GM19043 (cell line): Measurements from ENCODE around the gene COQ6.
"Not testable (repeated sequence)": the region's sequence is repeated elsewhere in the genome, so short reads cannot be mapped to it uniquely, and the experiment has no call there.

Experiments used
- ATAC-seq: cut with Tn5 transposase; IDR thresholded peaks from one replicate; pipeline ENCODE4 v1.9.1; 2021; ENCODE audit warnings: low read depth; ENCODE audit not compliant: unreplicated experiment

COQ6 gene

GRCh38 chr14:73949752-73950734, at the start of gene COQ6, which contains the start of gene FAM161B:
Gene COQ6 (plus strand): TSS chr14:73950302. CDS start chr14:73950333, 31 bp downstream.
Gene FAM161B (minus strand): TSS chr14:73950094. CDS start chr14:73950026, 68 bp downstream.
- ATAC-seq: peak; percentile 91

GRCh38 chr14:73903028-73903427, 47.1 kb upstream of the COQ6 start:
- no peak for ATAC-seq

GRCh38 chr14:73909681-73910080, 40.4 kb upstream of the COQ6 start:
- no peak for ATAC-seq

- no peak for ATAC-seq
Observed at GRCh38 chr14:73913256-73913655, 36.8 kb upstream of the COQ6 start.

GRCh38 chr14:73916324-73916723, 33.8 kb upstream of the COQ6 start:
- ATAC-seq: no peak

- not testable (repeated sequence) for ATAC-seq
Observed at GRCh38 chr14:73919457-73919856, 30.6 kb upstream of the COQ6 start.

- no peak for ATAC-seq
Observed at GRCh38 chr14:73924337-73924736, 25.8 kb upstream of the COQ6 start.

GRCh38 chr14:73935666-73936065, 14.4 kb upstream of the COQ6 start:
- ATAC-seq: no peak

- no peak for ATAC-seq
Observed at GRCh38 chr14:73936548-73936947, 13.6 kb upstream of the COQ6 start.

- no peak for ATAC-seq
Observed at GRCh38 chr14:73937012-73937411, 13.1 kb upstream of the COQ6 start.

- no peak for ATAC-seq
Observed at GRCh38 chr14:73942180-73942579, 7.9 kb upstream of the COQ6 start.

GRCh38 chr14:73943083-73943482, 7.0 kb upstream of the COQ6 start:
- no peak for ATAC-seq

- no peak for ATAC-seq
Observed at GRCh38 chr14:73944432-73945158, 5.5 kb upstream of the COQ6 start.

GRCh38 chr14:73945159-73945670, 4.9 kb upstream of the COQ6 start:
- ATAC-seq: no peak

- no peak for ATAC-seq
Observed at GRCh38 chr14:73953731-73954130, 3.6 kb downstream of the COQ6 start.

GRCh38 chr14:73955674-73956073, 5.6 kb downstream of the COQ6 start:
- ATAC-seq: no peak

GRCh38 chr14:73958591-73958990, 8.5 kb downstream of the COQ6 start:
- no peak for ATAC-seq

- ATAC-seq: no peak
Observed at GRCh38 chr14:73961192-73961591, 11.1 kb downstream of the COQ6 start.

- ATAC-seq: no peak
Observed at GRCh38 chr14:73965216-73965615, 15.1 kb downstream of the COQ6 start.

- ATAC-seq: no peak
Observed at GRCh38 chr14:73968885-73969284, 18.8 kb downstream of the COQ6 start.

GRCh38 chr14:73973497-73973896, 23.4 kb downstream of the COQ6 start:
- ATAC-seq: no peak
